Fibroblast of mammary gland (primary cell): ENCODE data around the gene STAU1.
A peak's percentile ranks its signal among the peaks of the same experiment; 100 is the strongest.
"Not testable (repeated sequence)": the region's sequence is repeated elsewhere in the genome, so short reads cannot be mapped to it uniquely, and the experiment has no call there.

Experiments used
- DNase-seq: peaks from one replicate; pipeline ENCODE4 v3.0.0-alpha.2; 2010; ENCODE audit warnings: low read depth
- H3K4me3 ChIP-seq: 2 replicates; pipeline ENCODE4 v1.5.1; 2011; ENCODE audit warnings: low read depth, mild to moderate bottlenecking, low read length, moderate library complexity; ENCODE audit not compliant: control insufficient read depth
- TF ChIP-seq, protein P1 (sequence below): conservative IDR thresholded peaks from 2 replicates; pipeline ENCODE4 v1.5.1; 2011; ENCODE audit warnings: low read depth, low read length, inconsistent platforms; ENCODE audit not compliant: control insufficient read depth, insufficient read depth

The STAU1 gene

DNA sequence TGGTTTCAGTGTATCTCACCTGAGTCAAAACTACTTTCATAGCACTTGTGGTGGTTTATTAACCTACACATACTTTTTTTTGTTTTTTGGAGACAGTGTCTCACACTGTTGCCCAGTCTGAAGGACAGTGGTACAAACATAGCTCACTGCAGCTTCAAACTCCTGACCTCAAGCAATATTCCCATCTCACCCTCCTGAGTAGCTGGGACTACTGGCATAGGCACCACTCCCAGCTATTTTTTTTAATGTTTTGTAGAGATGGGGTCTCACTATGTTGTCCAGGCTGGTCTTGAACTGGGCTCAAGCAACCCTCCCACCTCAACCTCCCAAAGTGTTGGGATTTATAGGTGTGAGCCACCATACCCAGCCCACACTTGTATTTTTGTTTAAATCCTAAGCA is 49.7 kb downstream of the STAU1 start:
- no peak for DNase-seq
- TF ChIP-seq, protein P1, sequence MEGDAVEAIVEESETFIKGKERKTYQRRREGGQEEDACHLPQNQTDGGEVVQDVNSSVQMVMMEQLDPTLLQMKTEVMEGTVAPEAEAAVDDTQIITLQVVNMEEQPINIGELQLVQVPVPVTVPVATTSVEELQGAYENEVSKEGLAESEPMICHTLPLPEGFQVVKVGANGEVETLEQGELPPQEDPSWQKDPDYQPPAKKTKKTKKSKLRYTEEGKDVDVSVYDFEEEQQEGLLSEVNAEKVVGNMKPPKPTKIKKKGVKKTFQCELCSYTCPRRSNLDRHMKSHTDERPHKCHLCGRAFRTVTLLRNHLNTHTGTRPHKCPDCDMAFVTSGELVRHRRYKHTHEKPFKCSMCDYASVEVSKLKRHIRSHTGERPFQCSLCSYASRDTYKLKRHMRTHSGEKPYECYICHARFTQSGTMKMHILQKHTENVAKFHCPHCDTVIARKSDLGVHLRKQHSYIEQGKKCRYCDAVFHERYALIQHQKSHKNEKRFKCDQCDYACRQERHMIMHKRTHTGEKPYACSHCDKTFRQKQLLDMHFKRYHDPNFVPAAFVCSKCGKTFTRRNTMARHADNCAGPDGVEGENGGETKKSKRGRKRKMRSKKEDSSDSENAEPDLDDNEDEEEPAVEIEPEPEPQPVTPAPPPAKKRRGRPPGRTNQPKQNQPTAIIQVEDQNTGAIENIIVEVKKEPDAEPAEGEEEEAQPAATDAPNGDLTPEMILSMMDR: no peak
- no peak overlapping the region for H3K4me3 ChIP-seq

DNA sequence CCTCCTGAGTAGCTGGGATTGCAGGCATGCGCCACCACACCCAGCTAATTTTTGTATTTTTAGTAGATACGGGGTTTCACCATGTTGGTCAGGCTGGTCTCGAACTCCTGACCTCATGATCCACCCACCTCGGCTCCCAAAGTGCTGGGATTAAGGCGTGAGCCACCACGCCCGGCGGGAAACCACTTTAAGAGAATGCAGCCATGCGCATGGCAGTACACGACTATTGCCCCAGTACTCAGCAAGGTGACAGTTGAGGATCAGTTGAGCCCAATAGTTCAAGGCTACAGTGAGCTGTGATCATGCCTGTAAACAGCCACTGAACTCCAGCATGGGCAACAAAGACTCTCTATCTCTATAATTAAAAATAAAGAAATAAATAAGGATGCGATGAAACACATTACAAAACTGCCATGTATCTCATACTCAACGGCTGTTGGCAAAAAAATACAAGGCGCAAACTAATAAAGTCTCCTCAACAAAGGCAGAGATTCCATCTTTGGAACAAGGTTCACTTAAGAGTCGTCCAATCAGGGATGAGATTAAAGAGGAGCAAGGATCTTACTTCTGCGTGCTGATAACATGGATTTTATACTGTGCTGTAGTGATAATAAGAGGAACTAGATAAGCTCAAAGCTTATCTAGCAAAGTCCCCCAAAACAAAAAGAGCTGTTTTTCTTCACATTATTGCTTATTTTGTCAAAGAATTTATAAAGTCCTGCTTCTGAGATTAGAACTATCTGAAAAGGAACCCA is 51.1 kb downstream of the STAU1 start:
- no peak for DNase-seq
- TF ChIP-seq, protein P1: no peak
- no peak overlapping the region for H3K4me3 ChIP-seq

DNA sequence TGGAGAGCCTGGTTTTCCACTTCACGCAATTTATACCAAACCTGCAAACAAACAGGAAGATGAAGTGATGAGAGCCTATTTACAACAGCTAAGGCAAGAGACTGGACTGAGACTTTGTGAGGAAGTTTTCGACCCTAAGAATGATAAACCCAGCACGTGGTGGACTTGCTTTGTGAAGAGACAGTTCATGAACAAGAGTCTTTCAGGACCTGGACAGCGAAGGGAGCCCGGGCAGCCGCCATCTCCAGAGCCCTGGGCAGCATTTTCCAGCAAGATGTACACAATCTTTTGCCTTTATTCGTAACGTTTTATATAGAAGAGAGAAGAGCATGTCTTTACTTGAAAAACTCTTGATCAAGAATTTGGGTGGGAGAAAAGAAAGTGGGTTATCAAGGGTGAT is 53.3 kb downstream of the STAU1 start:
- H3K4me3 ChIP-seq, DNase-seq: not testable (repeated sequence)

DNA sequence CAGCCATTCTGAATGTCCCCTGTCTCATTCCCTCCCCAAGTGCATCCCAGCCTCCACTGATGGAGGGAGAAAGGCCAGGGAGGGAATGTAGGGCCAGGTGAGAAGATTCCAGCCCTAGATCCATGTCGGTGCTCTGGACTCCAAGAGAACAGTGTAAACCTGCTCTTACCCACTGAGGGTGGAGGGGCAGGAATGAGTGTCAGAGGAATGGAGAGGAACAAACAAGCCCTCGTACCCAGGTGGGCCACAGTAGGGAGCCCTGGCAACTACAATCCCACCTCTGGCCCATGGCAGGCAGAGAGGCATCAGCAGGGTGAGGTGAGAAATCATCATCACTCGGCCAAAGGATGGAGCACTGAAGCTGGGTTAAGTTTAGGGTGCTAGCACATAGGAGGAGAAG is 54.6 kb downstream of the STAU1 start:
- DNase-seq: no peak
- H3K4me3 ChIP-seq: no peak overlapping the region
- TF ChIP-seq, protein P1: no peak

DNA sequence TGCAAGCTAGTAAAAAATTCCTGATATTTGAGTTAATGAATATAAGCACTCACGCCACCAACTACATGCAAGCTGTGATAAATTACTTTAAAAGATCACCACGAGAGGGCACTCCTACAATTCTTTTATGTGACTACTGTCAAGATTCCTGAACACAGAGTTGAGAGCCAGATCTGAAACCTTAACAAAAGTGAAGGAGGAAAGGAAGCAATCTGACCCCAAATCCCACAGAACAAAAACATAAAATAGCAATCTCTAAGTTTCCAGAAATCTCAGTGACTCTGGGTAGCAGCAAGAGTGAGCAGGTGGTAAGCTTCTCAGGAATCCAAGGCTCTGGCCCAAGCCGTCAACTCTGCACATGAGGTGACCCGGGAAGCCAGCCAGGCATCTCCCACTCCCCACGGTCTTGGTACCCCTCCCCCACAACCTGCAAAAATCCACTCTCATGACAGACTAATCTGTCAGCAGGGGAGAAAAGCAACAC is 55.1 kb downstream of the STAU1 start:
- DNase-seq: peak; percentile 79
- TF ChIP-seq, protein P1: peak; percentile 49
- no peak overlapping the region for H3K4me3 ChIP-seq

DNA sequence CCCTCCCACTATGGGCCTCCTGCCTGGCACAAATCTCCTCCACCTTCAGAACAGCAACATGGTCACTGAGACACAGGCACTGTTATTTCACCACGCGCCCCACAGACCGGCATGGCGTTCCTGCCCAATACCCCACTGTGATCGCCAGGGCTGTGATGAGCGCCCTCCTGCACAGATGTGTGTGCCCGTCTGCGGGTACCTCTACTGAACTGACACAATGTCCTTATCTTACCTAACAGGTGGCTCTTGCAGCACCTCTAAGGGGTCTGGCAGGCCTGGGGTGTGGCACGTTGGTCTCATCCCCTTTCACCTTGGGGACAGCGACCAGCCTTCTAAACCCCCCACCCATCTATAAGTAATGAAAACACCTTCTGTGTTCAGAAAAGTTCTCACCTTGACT is 64.2 kb downstream of the STAU1 start:
- DNase-seq: no peak
- H3K4me3 ChIP-seq: no peak overlapping the region
- TF ChIP-seq, protein P1: no peak

DNA sequence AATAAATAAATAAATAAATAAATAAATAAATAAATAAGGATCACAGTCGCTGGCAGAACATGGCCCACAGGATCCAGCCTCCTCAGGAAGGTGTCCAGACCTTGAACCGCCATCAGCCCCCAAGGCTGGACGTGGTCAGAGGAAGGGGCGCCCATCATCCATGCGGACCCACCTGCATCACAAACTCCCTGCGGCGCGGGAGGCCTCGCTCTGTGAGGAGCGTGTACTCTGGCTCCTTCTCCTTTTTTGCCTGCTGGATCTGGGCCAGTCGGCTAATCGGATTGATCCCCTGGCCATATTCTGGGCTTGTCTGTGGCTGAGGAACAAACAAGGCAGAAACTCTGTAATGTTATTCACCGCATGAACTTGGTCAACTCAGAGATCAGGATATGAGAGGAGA is 65.2 kb downstream of the STAU1 start:
- TF ChIP-seq, protein P1: no peak
- no peak for DNase-seq
- no peak overlapping the region for H3K4me3 ChIP-seq
